Mucosa of rectum (tissue), 2 donors: ENCODE measurements around the gene CEP112.

Experiments
- H3K27ac ChIP-seq, 2 donors: one replicate each; pipeline ENCODE4 v1.7.0; 2013; ENCODE audit warnings: inconsistent platforms in 2 of 2, low read depth in 2 of 2, low read length in 2 of 2
- H3K27me3 ChIP-seq, 2 donors: one replicate each; pipeline ENCODE4 v1.7.0; 2013; ENCODE audit warnings: low read length in 2 of 2; ENCODE audit not compliant: control insufficient read depth in 2 of 2, insufficient read depth in 2 of 2
- H3K36me3 ChIP-seq, 2 donors: one replicate each; pipeline ENCODE4 v1.7.0; 2013; ENCODE audit warnings: low read length in 2 of 2; ENCODE audit not compliant: control insufficient read depth in 2 of 2, insufficient read depth in 2 of 2
- H3K4me1 ChIP-seq, 2 donors: one replicate each; pipeline ENCODE4 v1.7.0; 2013; ENCODE audit warnings: low read length in 2 of 2, mild to moderate bottlenecking in 1 of 2; ENCODE audit not compliant: control insufficient read depth in 2 of 2, insufficient read depth in 2 of 2
- H3K4me3 ChIP-seq, 2 donors: one replicate each; pipeline ENCODE4 v1.7.0; 2013; ENCODE audit warnings: low read length in 2 of 2
- H3K9ac ChIP-seq, 2 donors: one replicate each; pipeline ENCODE4 v1.7.0; 2013; ENCODE audit warnings: low read length in 2 of 2, low read depth in 1 of 2, mild to moderate bottlenecking in 1 of 2
- H3K9me3 ChIP-seq, 2 donors: one replicate each; pipeline ENCODE4 v1.7.0; 2013; ENCODE audit warnings: low read length in 2 of 2; ENCODE audit not compliant: control insufficient read depth in 2 of 2
- donor health status: healthy.
- donor health status: Normal muscosa, but diverticular disease.

CEP112 gene

DNA sequence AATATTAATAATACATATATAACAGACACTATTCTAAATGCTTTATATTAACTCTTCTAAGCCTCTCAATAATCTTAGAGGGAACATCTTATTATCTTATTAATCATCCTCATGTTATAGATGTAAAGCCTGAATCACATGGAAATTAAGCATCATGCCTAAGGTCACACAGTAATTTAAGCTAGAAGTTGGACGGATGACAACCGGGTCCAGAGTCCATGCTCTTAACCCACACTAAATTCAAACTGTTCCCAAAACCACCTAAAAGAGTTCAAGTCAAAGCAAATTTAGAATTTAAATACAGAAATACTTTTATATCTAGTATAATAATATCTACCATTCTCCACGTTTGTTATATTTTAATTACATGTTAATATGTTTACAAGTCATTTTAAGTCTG, 193.3 kb downstream of the CEP112 start:
- Histone ChIP-seq H3K27ac (no peak overlapping the region), H3K9me3 (no peaks in the 10 kb centered on the region), H3K4me3 (no peak overlapping the region), H3K27me3 (no peaks in the 10 kb centered on the region), H3K36me3 (no peaks in the 10 kb centered on the region), H3K4me1 (no peaks in the 10 kb centered on the region), H3K9ac (no peak overlapping the region)

DNA sequence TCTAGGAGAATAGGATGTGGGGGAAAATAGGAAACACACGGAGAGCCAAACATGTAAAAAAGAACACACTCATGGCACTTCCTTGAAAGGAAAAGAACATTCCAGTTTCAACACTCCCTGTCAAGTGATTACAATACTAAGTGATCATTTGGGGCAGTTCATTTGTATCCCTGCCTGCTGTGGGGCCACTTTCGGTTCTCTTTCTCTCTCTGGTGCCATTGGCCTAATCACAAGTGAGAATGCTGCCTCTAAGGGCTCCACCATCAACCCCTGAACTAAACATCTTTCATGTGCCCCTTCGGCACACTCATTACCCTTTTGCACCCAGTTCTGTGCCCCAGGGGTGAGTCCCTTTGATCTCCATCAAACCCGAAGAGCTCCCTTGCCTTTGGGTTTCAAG, 197.3 kb downstream of the CEP112 start:
- no peak overlapping the region for H3K27ac ChIP-seq
- H3K36me3 ChIP-seq: no peaks in the 10 kb centered on the region
- no peaks in the 10 kb centered on the region for H3K27me3 ChIP-seq

DNA sequence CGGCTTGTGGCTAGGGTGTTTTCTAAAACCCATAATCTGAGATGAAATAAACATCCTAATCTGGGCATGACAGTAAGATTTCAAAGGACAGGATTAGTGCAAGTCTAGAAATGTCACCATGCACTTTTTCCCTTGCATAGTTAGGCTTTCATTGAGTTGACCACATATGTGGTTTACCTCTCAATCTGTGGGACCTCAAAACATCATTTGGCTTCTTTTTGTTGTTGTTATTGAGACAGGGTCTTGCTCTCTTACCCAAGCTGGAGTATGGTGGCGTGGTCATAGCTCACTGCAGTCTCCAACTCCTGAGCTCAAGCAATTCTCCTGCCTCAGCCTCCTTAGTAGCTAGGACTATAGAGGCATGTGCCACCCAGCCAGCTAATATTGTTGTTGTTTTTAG, 197.8 kb downstream of the CEP112 start:
- Histone ChIP-seq H3K4me3 (no peak overlapping the region), H3K27ac (no peak overlapping the region), H3K4me1 (no peaks in the 10 kb centered on the region), H3K36me3 (no peaks in the 10 kb centered on the region), H3K9me3 (no peaks in the 10 kb centered on the region), H3K27me3 (no peaks in the 10 kb centered on the region), H3K9ac (no peak overlapping the region)

More for the DNA sequence above, 197.3 kb downstream of the CEP112 start:
- no peak overlapping the region for H3K4me3 ChIP-seq
- H3K9me3 ChIP-seq: no peaks in the 10 kb centered on the region
- no peak overlapping the region for H3K9ac ChIP-seq
- H3K4me1 ChIP-seq: no peaks in the 10 kb centered on the region

GRCh38 chr17:65990593-65990992, 201.3 kb downstream of the CEP112 start:
- Histone ChIP-seq H3K4me1 (no peaks in the 10 kb centered on the region), H3K9ac (no peak overlapping the region), H3K4me3 (no peak overlapping the region), H3K36me3 (no peaks in the 10 kb centered on the region), H3K27ac (no peak overlapping the region), H3K27me3 (no peaks in the 10 kb centered on the region), H3K9me3 (no peaks in the 10 kb centered on the region)

DNA sequence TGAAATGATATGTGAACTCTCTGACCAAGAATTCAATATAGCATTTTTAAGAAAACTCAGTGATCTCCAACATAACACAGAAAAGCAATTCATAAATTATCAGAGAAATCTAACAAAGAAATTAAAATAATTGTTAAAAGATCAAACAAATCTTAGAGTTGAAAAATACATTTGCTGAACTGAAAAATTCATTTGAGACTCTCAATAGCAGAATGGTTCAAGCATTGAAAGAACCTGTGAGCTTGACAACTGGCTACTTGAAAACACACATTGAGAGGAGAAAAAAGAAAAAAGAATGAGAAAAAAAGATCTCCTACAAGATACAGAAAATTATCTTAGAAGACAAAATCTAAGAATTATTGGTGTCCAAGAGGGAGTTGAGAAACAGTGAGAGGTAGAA, 203.5 kb downstream of the CEP112 start:
- Histone ChIP-seq H3K27ac (no peak overlapping the region), H3K27me3 (no peaks in the 10 kb centered on the region), H3K9me3 (no peaks in the 10 kb centered on the region), H3K4me3 (no peak overlapping the region), H3K9ac (no peak overlapping the region), H3K36me3 (no peaks in the 10 kb centered on the region), H3K4me1 (no peaks in the 10 kb centered on the region)

GRCh38 chr17:65987988-65988387, 203.9 kb downstream of the CEP112 start:
- no peak overlapping the region for H3K27ac ChIP-seq
- H3K9me3 ChIP-seq: no peaks in the 10 kb centered on the region
- H3K4me3 ChIP-seq: no peak overlapping the region

DNA sequence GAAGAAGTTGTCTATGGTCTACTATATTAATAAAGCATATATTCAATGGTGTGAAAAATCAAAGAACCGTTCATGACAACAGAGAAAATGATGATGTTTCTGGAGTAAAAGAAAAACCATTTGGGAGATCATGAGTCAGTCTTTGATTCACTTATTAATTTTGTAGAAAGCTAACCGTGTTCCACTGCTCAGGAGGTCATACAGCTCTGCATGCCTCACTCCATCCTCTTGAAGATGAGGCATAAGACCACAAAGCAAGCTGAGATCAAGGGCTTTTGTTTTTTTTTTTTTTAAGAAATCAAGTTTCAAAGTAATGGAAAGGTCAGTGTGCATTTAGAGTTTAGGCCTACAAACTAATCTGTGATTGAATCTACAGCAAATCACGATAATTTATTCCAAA, 206.4 kb downstream of the CEP112 start:
- no peak overlapping the region for H3K27ac ChIP-seq
- H3K4me3 ChIP-seq: no peak overlapping the region
- no peak overlapping the region for H3K9ac ChIP-seq
- no peaks in the 10 kb centered on the region for H3K9me3 ChIP-seq
- no peaks in the 10 kb centered on the region for H3K36me3 ChIP-seq
- H3K27me3 ChIP-seq: no peaks in the 10 kb centered on the region
- no peaks in the 10 kb centered on the region for H3K4me1 ChIP-seq

More at GRCh38 chr17:65987988-65988387, 203.9 kb downstream of the CEP112 start:
- Histone ChIP-seq H3K4me1 (no peaks in the 10 kb centered on the region), H3K36me3 (no peaks in the 10 kb centered on the region), H3K9ac (no peak overlapping the region), H3K27me3 (no peaks in the 10 kb centered on the region)

DNA sequence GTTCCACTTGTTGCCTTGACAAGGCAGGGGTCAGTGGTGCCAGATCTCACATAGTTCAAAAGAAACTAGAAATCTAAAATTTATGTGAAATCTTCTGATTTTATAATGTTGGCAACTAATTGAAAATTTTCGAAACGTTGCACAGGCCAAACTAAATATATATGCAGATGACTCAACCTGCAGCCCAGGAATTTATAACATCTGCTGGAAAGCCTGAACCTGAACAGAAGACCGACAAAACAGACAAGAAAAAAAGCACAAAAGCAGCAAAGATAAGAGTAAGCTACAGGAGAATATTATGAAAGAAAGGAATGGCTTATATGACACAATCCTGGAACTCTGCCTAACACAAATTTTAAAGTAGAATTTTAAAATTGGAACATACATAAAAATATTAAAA, 207.6 kb downstream of the CEP112 start:
- no peak overlapping the region for H3K27ac ChIP-seq
- no peaks in the 10 kb centered on the region for H3K36me3 ChIP-seq
- H3K9ac ChIP-seq: no peak overlapping the region
- H3K4me3 ChIP-seq: no peak overlapping the region
- H3K4me1 ChIP-seq: no peaks in the 10 kb centered on the region
- no peaks in the 10 kb centered on the region for H3K9me3 ChIP-seq
- H3K27me3 ChIP-seq: no peaks in the 10 kb centered on the region

DNA sequence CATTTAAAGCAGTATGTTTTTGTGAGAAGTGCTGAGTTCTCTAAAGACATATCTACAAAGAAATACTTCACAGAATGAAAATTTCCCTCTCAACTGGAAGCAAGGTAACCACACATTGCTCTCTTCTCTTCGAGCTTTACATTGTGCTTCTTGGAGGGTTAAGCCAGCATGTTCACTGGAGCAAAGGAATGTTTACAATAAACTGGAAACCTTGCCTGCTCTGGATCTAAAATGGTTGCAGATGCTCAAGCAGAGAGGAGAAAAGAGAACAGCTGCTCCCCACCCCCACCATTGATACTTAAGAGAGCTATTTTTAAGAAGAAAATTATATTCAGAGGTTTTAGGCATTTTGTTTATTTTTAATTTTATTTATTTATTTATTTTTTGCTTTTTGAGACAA, 213.1 kb downstream of the CEP112 start:
- no peaks in the 10 kb centered on the region for H3K4me1 ChIP-seq
- H3K27ac ChIP-seq: no peak overlapping the region
- no peak overlapping the region for H3K9ac ChIP-seq
- H3K9me3 ChIP-seq: no peaks in the 10 kb centered on the region
- no peaks in the 10 kb centered on the region for H3K36me3 ChIP-seq
- no peaks in the 10 kb centered on the region for H3K27me3 ChIP-seq
- no peak overlapping the region for H3K4me3 ChIP-seq

- Histone ChIP-seq H3K27me3 (no peaks in the 10 kb centered on the region), H3K36me3 (no peaks in the 10 kb centered on the region), H3K9me3 (no peaks in the 10 kb centered on the region), H3K4me1 (no peaks in the 10 kb centered on the region), H3K27ac (no peak overlapping the region), H3K9ac (no peak overlapping the region), H3K4me3 (no peak overlapping the region)
Measured at GRCh38 chr17:65977041-65977440, 214.9 kb downstream of the CEP112 start.

GRCh38 chr17:65975878-65976277, 216.1 kb downstream of the CEP112 start:
- no peak overlapping the region for H3K9ac ChIP-seq
- H3K27ac ChIP-seq: no peak overlapping the region

More at GRCh38 chr17:65975878-65976277, 216.1 kb downstream of the CEP112 start:
- Histone ChIP-seq H3K4me1 (no peaks in the 10 kb centered on the region), H3K27me3 (no peaks in the 10 kb centered on the region), H3K36me3 (no peaks in the 10 kb centered on the region), H3K9me3 (peaks cover 0 to 4% of the 10 kb centered on the region in 2 donors), H3K4me3 (no peak overlapping the region)
